GM18907 (cell line): ENCODE measurements around the gene IFI27L1.
A peak's percentile ranks its signal among the peaks of the same experiment; 100 is the strongest.

Experiments
- ATAC-seq: cut with Tn5 transposase; IDR thresholded peaks from one replicate; pipeline ENCODE4 v1.9.1; 2021; ENCODE audit warnings: mild to moderate bottlenecking, moderate library complexity; ENCODE audit not compliant: unreplicated experiment

The IFI27L1 gene

DNA sequence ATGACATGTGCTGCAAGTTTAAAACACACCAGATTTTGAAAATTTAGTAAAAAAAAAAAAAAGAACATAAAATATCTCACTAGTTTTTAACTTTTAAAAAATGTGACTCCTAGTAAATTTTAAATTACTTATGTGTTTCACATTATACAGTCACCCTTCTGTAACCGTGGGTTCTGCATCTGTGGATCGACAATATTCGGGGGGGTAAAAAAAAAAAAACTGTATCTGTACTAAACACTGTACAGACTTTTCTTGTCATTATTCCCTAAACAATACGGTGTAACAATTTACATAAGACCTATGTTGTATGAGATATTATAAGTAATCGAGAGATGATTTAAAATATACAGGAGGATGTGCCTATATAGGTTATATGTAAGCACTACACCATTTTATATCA, 3.3 kb upstream of the IFI27L1 start:
- no peak for ATAC-seq

DNA sequence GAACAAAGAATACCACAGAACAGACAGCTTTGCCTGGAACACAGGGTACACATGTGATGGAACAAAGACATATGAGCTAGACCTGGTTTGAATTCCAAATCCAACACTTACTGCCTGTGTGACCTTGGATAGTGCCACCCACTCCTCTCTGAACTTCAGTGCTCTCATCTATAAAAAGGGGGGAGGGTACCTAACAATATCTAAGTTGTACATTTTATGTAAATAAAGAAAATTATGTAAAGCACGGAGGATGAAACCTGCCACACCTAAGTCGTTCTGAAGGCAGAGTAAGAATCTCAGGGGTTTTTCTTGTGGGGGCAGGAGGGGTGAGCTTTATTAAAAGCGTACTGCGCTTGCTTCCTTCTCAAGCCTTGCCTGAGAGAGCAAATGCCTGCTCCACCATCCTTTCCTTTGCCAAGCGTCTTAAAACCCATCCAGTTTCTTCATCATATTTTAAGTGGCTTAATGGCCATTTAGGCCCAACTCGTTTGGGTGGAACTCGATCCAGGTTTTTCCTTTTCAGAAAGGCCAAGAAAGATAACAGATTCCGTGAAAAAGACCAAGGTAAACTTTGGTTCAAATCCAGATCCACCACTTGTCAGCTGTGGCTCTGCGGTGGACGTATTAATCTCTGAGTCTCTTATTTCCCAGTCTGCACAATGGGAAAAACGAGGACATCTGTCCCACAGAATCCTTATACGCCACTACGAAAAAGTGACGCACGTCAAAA, 1.1 kb upstream of the IFI27L1 start:
- no peak for ATAC-seq

- peak; percentile 35 for ATAC-seq
Observed at GRCh38 chr14:94081386-94081820, 293 bp downstream of the IFI27L1 start.

GRCh38 chr14:94087891-94088290, 6.8 kb downstream of the IFI27L1 start:
- no peak for ATAC-seq

- no peak for ATAC-seq
Observed at GRCh38 chr14:94088516-94088915, 7.4 kb downstream of the IFI27L1 start.

GRCh38 chr14:94089479-94089878, 8.4 kb downstream of the IFI27L1 start:
- ATAC-seq: no peak

GRCh38 chr14:94093418-94093817, 12.3 kb downstream of the IFI27L1 start:
- ATAC-seq: no peak

DNA sequence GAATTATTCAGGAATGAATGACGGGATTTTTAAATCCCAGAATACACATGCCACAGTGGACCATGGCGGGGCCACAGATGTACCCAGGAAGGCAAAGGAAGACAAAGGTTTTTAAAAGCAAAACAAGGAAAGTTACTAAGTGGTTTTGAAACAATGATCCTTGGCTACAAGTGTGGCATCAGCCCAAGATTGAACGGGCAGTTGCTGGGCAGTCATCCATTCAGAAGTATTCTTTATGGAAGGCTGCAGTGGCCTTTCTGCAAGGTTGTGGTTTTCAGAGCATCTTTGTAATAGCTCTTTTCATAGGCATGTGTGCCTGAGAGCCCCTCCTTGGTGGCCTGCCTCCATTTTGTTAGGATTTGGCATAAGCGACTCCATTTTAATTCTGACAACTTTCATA, 16.0 kb downstream of the IFI27L1 start:
- ATAC-seq: no peak

DNA sequence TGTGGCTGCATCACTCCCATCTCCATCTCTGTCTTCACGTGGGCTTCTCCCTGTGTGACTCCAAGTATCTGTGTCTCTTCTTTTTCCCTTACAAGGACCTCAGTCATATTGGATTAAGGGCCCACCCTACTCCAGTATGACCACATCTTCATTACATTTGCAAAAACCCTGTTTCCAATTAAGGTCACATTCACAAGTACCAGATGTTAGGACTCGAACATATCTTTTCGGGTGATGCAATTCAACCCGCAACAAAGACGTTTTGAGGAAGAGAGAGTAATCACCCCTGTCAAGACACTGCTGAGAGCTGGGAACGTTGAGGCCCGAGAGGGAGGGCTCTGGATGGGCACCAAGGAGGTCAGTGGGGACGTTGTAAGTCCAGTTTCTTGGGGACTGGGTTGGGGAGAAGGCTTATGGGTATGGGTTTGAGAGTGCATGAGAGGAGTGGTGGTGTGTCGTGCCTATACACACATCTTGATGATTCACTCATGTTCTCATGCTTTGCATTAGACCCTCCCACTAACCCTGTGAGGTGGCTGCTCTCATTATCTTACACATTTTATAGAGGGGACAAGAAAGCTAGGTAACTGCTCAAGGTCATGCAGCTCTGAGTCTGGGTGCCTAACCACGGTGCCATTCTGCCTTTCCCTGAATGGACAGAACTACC, 17.3 kb downstream of the IFI27L1 start:
- ATAC-seq: no peak

GRCh38 chr14:94099006-94099405, 17.9 kb downstream of the IFI27L1 start:
- ATAC-seq: no peak

DNA sequence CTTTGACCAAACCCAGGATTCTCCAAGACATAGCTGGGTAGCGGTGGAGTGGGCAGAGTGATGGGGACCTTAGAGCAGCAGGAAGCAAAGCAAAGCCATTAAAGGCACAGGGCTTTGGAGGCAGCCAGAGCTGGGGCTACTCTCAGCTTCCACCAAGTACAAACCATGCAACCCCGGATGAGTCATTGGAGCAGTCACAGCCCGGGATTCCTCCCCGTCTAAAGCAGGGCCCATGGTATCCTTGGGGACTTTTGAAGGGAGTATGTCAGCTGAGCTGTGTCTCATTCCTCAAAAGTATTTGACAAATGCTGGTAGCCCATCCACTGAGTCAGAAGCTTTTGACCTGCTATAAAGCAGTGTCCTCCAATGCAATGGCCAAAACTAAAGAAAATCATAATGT, 19.7 kb downstream of the IFI27L1 start:
- no peak for ATAC-seq

DNA sequence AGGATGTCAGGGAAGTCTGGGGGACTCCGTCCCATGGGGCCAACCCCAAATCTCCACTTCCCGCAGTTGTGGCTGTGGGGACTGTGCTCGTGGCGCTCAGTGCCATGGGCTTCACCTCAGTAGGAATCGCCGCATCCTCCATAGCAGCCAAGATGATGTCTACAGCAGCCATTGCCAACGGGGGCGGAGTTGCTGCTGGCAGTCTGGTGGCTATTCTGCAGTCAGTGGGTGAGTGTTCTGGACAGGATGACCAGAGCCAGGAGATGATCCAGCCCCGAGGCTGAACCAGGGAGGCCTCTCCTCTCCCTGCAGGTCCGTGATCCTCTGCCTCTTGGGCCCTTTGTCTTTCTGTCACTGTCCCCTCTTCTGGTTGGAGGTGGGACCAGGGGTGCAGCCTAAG, 20.6 kb downstream of the IFI27L1 start:
- ATAC-seq: no peak

GRCh38 chr14:94102768-94103482, 21.8 kb downstream of the IFI27L1 start:
- ATAC-seq: no peak

DNA sequence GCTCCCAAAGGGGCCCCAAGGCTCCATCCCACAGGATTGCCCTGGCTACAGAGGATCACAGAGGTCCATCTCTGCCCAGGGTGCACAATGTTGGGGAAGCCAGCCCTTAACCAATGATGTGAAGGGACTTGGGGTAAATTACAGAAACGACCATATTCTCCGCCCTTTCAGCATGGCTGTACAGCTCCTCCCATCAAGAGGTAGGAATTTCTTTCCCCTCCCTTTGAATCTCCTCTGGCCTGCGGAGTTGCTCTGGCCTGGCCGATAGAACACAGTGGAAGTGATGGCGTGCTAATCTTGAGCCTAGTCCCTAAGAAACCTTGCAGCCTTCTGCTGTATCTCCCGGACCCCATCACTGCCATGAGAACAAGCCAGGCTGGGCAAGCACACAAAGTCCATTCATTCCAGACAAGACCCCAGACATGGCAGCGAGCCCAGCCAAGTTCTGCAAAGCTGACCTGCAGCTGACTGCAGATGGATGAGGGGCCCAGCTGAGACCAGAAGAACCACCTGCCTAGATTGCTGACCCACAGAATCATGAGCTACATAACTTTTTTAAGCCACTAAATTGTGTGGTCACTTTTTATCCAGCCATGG, 22.5 kb downstream of the IFI27L1 start:
- ATAC-seq: no peak

- no peak for ATAC-seq
Observed at GRCh38 chr14:94104731-94105130, 23.6 kb downstream of the IFI27L1 start.

- no peak for ATAC-seq
Observed at GRCh38 chr14:94109915-94110250, 28.8 kb downstream of the IFI27L1 start.

DNA sequence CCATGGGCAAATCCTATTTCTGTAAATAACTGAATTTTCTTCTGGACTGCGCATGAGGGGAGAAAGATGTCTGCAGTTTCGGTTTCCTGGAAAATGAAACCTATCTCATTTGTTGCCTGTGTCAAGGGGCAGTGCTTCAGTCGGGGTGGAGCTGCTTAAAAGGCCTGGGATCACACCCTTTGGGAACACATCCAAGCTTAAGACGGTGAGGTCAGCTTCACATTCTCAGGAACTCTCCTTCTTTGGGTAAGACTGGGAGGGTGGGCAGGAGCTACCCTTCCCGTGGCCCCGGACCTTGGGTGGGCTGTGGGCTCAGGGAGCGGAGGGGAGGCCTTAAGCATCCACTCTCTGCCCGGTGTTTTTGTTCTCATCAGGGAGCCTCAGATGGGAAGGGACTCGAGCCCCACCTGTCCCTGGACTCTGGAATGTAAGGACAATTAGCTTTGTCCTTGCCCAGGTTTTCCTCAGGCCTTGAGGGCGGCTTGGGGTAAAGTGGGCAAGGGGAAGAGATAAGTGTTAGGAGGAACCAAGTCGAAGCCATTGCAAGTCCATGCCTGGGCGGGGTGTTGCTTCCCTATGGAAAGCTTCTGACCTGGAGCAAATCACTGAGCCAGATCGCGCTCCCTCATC, 29.6 kb downstream of the IFI27L1 start, which contains the start of gene IFI27:
Gene IFI27 (plus strand): TSS at position 185 of the 630 bp plus-strand sequence.
- ATAC-seq: no peak

GRCh38 chr14:94111276-94112095, 30.4 kb downstream of the IFI27L1 start:
- no peak for ATAC-seq

- no peak for ATAC-seq
Observed at GRCh38 chr14:94112513-94113063, 31.5 kb downstream of the IFI27L1 start.

GRCh38 chr14:94113073-94113472, 32.0 kb downstream of the IFI27L1 start:
- ATAC-seq: no peak
